ENCODE results near the gene EEF1AKMT3. TPM values are rescaled to one million over a fixed set of nuclear protein-coding genes. Genes with fewer than 3 reads are reported as not detected.

The EEF1AKMT3 gene
- total RNA-seq, 1 experiment from 2014 or later: 5.0 TPM

DNA sequence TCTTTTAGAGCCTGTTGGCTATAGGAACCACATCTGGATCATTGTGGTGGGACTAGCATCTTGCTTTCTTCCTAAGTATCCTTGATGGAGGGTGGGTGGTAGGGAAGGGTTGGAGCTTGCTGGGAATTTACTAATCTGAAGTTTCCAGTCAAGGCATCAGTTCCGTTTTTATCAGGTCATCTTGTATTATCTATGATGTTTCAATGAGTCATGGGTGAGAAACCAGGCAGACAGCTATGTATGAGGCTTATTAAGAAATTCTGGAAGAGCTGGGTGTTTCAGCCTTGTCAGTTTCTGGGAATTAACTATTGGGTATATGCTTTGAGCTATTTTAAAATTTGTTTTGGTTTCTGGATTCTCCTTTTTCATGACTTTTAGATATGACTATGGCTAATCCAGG is 21.5 kb downstream of the EEF1AKMT3 start:
- Histone ChIP-seq H2AFZ (ENCODE audit: low read depth, low read length, poor library complexity, severe bottlenecking) (no peak overlapping the region), H3K4me1 (ENCODE audit: control insufficient read depth in 1 of 2, insufficient read depth in 2 of 2, low read length in 2 of 2) (peaks cover 0 to 8% of the 10 kb centered on the region in 2 experiments; a peak in 2 of 4 replicates), H4K20me1 (ENCODE audit: insufficient read depth) (no peaks in the 10 kb centered on the region), H3K79me2 (ENCODE audit: insufficient read depth, low read length) (peaks cover 19% of the 10 kb centered on the region), H3K27ac (ENCODE audit: low read depth, low read length) (no peak overlapping the region), H3K4me3 (replicated peaks in 1 of 2; ENCODE audit: low read depth in 1 of 2, low read length in 2 of 2) (no peak overlapping the region), H3K9ac (ENCODE audit: low read length) (no peak overlapping the region), H3K27me3 (ENCODE audit: insufficient read depth, low read length) (no peaks in the 10 kb centered on the region), H3K4me2 (ENCODE audit: low read length) (no peak overlapping the region; the same call in 1 of the 2 replicates), H3K9me3 (ENCODE audit: control insufficient read depth in 1 of 2, insufficient read depth in 1 of 2, low read depth in 1 of 2, low read length in 2 of 2) (no peaks in the 10 kb centered on the region), H3K36me3 (ENCODE audit: control insufficient read depth in 1 of 2, insufficient read depth in 2 of 2, low read length in 2 of 2) (peaks cover 37 to 38% of the 10 kb centered on the region in 2 experiments; a peak in 3 of 4 replicates), H3K9me2 (ENCODE audit: insufficient read depth) (no peaks in the 10 kb centered on the region)
- ChIA-PET POLR2A (interaction anchor here (1.0 kb wide), 1 partner anchor 11 kb away, joined by 3 read pairs; the partner anchor contains the start of gene TSFM), CTCF (interaction anchor here (1.5 kb wide), 1 partner anchor 9 kb away, joined by 4 read pairs; no protein-coding TSS in a partner anchor), RAD21 (ENCODE audit: low non-redundant PET in 1 of 2, low total read pairs in 2 of 2, uncharacterized antibody in 2 of 2, unreplicated experiment in 2 of 2) (no interaction called here)
- no peak for TF ChIP-seq RAD21 (IDR thresholded peaks at IDR 0.05; ENCODE audit: low read depth)
- TF ChIP-seq, protein P1, sequence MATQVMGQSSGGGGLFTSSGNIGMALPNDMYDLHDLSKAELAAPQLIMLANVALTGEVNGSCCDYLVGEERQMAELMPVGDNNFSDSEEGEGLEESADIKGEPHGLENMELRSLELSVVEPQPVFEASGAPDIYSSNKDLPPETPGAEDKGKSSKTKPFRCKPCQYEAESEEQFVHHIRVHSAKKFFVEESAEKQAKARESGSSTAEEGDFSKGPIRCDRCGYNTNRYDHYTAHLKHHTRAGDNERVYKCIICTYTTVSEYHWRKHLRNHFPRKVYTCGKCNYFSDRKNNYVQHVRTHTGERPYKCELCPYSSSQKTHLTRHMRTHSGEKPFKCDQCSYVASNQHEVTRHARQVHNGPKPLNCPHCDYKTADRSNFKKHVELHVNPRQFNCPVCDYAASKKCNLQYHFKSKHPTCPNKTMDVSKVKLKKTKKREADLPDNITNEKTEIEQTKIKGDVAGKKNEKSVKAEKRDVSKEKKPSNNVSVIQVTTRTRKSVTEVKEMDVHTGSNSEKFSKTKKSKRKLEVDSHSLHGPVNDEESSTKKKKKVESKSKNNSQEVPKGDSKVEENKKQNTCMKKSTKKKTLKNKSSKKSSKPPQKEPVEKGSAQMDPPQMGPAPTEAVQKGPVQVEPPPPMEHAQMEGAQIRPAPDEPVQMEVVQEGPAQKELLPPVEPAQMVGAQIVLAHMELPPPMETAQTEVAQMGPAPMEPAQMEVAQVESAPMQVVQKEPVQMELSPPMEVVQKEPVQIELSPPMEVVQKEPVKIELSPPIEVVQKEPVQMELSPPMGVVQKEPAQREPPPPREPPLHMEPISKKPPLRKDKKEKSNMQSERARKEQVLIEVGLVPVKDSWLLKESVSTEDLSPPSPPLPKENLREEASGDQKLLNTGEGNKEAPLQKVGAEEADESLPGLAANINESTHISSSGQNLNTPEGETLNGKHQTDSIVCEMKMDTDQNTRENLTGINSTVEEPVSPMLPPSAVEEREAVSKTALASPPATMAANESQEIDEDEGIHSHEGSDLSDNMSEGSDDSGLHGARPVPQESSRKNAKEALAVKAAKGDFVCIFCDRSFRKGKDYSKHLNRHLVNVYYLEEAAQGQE (IDR thresholded peaks at IDR 0.05; ENCODE audit: low read depth): no peak
- no peak for TF ChIP-seq SRF (IDR thresholded peaks at IDR 0.05; ENCODE audit: low read depth)
- TF ChIP-seq ZFX (IDR thresholded peaks at IDR 0.05): no peak
- TF ChIP-seq ZNF274 (IDR thresholded peaks at IDR 0.05; ENCODE audit: low read depth, low read length): no peak
- ATAC-seq (no peak), DNase-seq (ENCODE audit: low read depth, low spot score) (no peak)
- intact Hi-C loops (cut with micrococcal nuclease): no loop called here
- BruUV-seq (replicated peaks): no TSS peak

DNA sequence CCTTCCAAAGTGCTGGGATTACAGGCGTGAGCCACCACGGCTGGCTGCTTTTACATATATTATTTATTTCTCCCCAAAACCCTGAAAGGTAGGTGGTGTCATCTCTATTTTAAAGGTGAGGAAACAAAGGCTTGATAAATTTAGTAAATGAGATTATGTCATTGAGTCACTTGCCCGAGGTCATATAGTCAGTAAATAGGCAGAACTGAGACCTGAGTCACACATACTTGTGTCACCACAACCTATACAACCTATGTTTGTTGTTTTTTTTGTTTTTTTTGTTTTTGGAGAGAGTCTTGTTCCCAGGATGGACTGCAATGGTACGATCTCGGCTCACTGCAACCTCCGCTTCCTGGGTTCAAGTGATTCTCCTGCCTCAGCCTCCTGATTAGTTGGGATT is 22.9 kb downstream of the EEF1AKMT3 start:
- no TSS peak for BruUV-seq (replicated peaks)
- H3K4me3 ChIP-seq (replicated peaks in 1 of 2; ENCODE audit: low read depth in 1 of 2, low read length in 2 of 2): no peak overlapping the region
- intact Hi-C loops (cut with micrococcal nuclease): no loop called here
- H3K79me2 ChIP-seq (ENCODE audit: insufficient read depth, low read length): peaks cover 13% of the 10 kb centered on the region
- DNase-seq (ENCODE audit: low read depth, low spot score): no peak
- CTCF ChIA-PET: no interaction called here
- no peak overlapping the region for H3K27ac ChIP-seq (ENCODE audit: low read depth, low read length)
- RAD21 ChIA-PET (ENCODE audit: low non-redundant PET in 1 of 2, low total read pairs in 2 of 2, uncharacterized antibody in 2 of 2, unreplicated experiment in 2 of 2): no interaction called here
- H3K9me2 ChIP-seq (ENCODE audit: insufficient read depth): no peaks in the 10 kb centered on the region
- no peak overlapping the region for H3K9ac ChIP-seq (ENCODE audit: low read length)
- H3K36me3 ChIP-seq (ENCODE audit: control insufficient read depth in 1 of 2, insufficient read depth in 2 of 2, low read length in 2 of 2): peaks cover 37 to 38% of the 10 kb centered on the region in 2 experiments; a peak in 3 of 4 replicates
- POLR2A ChIA-PET: no interaction called here
- H4K20me1 ChIP-seq (ENCODE audit: insufficient read depth): no peaks in the 10 kb centered on the region
- H3K4me1 ChIP-seq (ENCODE audit: control insufficient read depth in 1 of 2, insufficient read depth in 2 of 2, low read length in 2 of 2): peaks cover 0 to 8% of the 10 kb centered on the region in 2 experiments; a peak in 2 of 4 replicates
- H3K27me3 ChIP-seq (ENCODE audit: insufficient read depth, low read length): no peaks in the 10 kb centered on the region
- no peak overlapping the region for H2AFZ ChIP-seq (ENCODE audit: low read depth, low read length, poor library complexity, severe bottlenecking)
- H3K4me2 ChIP-seq (ENCODE audit: low read length): no peak overlapping the region
- no peak for ATAC-seq
- H3K9me3 ChIP-seq (ENCODE audit: control insufficient read depth in 1 of 2, insufficient read depth in 1 of 2, low read depth in 1 of 2, low read length in 2 of 2): no peaks in the 10 kb centered on the region
- TF ChIP-seq ZNF274 (IDR thresholded peaks at IDR 0.05; ENCODE audit: low read depth, low read length) (no peak), SRF (IDR thresholded peaks at IDR 0.05; ENCODE audit: low read depth) (no peak), JUND (IDR thresholded peaks at IDR 0.05) (no peak), RAD21 (IDR thresholded peaks at IDR 0.05; ENCODE audit: low read depth) (no peak), EGR1 (IDR thresholded peaks at IDR 0.05; ENCODE audit: low read depth) (no peak), CEBPB (IDR thresholded peaks at IDR 0.05; ENCODE audit: low read depth) (no peak), TCF7L2 (IDR thresholded peaks at IDR 0.05; ENCODE audit: borderline replicate concordance, extremely low read depth, insufficient read depth, insufficient read length) (no peak), EZH2 (IDR thresholded peaks at IDR 0.05) (no peak), CBX3 (IDR thresholded peaks at IDR 0.05; ENCODE audit: low read depth) (no peak), ZFX (IDR thresholded peaks at IDR 0.05) (no peak), POLR2A (IDR thresholded peaks at IDR 0.05; ENCODE audit: borderline replicate concordance, extremely low read depth, insufficient read depth, insufficient read length) (no peak), SIN3A (IDR thresholded peaks at IDR 0.05; ENCODE audit: low read depth) (no peak), EZH2phosphoT487 (IDR thresholded peaks at IDR 0.05; ENCODE audit: borderline replicate concordance) (no peak)
- TF ChIP-seq, protein P1 (IDR thresholded peaks at IDR 0.05; ENCODE audit: low read depth): no peak

Measured in HCT116 (cell line).